ENCODE results near the gene KATNIP.
"Not testable (repeated sequence)": the region's sequence is repeated elsewhere in the genome, so short reads cannot be mapped to it uniquely, and the experiment has no call there.

The KATNIP gene

DNA sequence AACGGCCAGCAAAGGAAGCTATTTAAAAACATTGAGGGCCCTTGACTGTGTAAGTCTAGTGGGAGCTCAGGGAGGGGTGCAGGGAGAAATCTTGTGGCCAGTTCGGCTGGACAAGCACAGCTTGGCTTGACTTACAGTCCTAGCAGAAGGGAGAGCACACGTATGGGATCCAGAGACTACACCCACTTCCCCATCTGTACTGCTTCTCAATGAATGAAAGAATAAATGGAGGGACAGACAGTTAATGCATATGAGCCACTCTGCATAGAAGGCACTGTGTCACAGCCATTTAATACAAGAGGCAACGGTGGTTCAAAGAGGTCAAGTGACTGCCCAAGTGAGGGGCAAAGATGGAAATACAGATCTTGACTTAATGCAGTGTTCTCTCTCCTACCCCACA lies 15.7 kb upstream of the KATNIP start:
- DNase-seq (ENCODE audit: low read depth, low spot score), result no peak

DNA sequence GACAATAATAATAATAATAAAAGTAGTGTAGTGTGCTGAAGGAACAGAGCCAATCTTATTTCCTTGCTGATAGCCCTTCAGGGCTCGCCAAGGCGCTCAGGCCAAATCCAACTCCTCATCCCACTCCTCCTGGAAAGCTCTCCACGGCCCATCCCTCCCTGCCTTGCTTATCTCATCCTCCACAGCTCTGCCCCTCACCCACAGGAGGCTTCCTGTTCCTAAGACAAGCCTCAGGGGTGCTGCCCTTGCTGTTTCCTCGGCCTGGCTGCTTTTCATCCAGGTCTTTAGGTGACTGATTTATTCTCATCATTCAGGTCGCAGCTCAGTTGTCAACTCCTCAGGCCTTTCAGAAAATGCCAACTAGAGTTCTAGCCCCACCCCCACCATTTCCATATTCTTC lies 11.4 kb upstream of the KATNIP start:
- DNase-seq (ENCODE audit: low read depth, low spot score), result no peak

DNA sequence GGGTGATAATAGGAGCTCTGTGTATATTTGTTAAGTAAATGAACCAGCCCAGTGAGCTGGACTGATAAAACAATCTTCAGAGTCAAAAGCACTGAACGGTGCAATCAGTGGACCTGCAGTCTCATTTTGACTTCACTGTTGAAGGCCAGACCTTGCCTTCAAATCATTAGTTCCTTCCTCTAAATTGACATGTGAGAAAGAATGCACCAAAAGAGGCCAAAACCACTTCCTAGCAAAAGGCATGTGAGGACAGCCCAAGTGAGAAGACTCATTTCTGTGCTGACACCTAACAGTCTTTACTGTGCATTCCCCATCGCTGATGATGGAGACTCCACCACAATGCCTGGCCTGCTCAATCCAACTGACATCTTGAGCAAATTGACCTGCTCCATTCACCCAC lies 10.8 kb upstream of the KATNIP start:
- no peak for DNase-seq (ENCODE audit: low read depth, low spot score)

DNA sequence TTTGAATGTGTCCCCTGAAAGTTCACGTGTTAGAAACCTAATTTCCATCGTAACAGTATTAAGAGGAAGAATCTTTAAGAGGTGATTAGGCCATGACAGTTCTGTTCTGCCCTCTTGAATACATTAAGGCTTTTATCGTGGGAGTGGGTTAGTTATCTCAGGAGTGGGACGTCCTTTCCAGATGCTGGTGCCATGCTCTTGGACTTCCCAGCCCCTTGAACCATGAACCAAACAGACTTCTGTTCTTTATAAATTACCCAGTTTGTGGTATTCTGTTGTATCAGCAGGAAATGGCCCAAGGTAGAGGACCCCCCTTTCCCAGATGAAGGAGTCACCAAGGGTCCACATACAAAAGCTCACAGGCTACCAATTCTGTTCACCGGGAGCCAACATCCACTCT lies 10.3 kb upstream of the KATNIP start:
- DNase-seq (ENCODE audit: low read depth, low spot score), result no peak

DNA sequence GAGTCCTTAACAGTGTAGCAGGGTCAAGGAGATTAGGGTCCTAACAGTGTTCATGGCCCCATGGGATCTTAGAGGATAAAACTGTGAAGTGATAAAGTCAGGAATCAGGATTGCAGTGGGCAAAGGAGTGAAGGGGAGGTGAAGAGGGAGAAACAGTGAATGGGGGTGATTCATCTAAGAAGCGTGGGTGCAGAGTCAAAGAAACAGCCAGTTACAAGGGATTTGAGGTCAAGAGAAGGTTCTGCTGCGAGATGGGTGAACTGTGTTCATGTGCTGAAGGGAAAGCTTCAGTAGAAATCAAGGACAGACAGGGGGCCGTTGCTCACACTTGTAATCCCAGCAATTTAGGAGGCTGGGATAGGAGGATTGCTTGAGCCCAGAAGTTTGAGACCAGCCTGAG lies 6.1 kb upstream of the KATNIP start:
- DNase-seq (ENCODE audit: low read depth, low spot score), result no peak

DNA sequence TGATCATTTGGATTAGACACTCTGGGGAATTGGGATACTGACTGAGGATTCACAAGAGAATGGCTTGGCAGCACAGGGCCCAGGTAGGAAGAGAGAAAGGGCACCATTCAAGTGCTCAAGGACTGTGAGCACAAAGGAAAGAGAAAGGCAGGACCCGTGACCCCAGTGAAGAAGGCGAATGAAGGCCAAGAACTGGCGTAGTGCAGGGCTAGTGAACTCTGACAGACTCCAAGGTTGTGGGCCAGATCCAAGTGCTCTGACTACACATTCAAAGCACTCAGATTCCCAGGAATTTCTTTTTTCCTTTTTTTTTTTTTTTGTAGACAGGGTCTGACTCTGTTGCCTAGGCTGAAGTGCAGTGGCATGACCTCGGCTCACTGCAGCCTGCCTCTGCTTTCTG lies 5.3 kb upstream of the KATNIP start:
- DNase-seq (ENCODE audit: low read depth, low spot score), result no peak

DNA sequence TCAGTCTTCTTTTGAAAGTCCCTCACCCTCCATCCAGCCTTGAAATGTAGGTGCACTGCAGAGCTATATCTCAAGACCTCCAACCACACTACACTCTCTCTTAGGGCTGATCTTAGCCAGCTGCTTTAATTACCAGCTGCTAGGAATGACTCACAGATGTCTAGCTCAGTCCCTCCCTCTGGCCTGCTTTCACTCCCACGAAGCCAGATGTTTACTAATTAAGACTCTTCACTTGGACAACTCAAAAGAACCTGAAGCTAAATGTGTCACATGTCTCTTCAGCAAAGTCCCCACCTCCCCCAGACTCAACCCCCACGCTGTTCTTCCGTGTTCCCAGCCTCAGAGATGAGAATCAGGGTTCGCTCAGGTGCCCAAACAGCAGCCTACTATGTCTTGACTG lies 2.8 kb upstream of the KATNIP start:
- DNase-seq (ENCODE audit: low read depth, low spot score), result no peak

DNA sequence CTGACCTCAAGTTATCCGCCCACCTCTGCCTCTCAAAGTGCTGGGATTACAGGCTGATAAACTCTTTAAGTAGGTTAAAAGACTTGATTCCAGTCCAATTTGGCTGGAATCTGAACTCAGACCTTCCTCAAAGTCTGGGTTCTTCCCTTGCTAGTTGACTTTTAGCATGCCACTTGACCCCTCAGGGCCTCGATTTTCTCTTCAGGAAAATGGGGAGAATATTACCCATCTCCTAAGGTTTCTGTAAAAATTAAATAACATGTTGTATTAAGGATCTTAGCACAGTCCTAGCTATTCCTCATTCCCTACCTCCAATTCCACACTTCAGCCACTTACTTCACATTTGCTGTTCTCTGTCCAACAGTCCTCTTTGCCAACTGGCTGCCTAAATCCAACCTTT lies 2.1 kb upstream of the KATNIP start:
- DNase-seq (ENCODE audit: low read depth, low spot score), result no peak

DNA sequence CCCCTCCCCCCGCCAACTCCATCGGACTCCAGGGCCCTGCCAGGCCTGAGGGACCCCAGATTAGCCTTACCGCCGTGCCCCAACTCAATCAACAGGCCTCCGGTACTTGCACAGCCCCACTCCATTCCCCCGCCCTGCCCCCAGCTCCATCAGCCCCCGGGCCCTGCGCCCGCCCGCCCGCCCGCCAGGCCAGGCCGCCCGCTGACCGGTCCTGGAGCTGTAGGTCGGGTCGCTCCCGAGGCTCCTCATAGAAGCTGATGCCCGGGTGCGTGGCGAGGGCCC lies 539 bp upstream of the KATNIP start:
- DNase-seq (ENCODE audit: low read depth, low spot score), result no peak

DNA sequence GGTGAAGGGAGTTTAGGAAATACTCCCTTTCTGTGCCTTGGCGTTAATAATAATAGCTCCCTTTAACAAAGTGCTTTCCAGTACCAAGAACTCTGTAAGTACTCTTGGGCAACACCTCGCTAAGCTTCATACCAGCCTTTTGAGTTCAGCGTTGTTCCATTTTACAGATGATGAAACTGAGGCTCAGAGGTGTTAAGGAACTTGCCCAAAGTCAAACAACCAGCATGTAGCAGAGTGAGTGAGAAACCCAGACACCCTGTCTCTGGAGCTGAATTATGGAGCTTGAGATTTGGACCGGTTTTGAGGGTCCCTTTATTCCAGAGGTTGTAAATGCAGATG lies 607 bp downstream of the KATNIP start:
- no peak for DNase-seq (ENCODE audit: low read depth, low spot score)

DNA sequence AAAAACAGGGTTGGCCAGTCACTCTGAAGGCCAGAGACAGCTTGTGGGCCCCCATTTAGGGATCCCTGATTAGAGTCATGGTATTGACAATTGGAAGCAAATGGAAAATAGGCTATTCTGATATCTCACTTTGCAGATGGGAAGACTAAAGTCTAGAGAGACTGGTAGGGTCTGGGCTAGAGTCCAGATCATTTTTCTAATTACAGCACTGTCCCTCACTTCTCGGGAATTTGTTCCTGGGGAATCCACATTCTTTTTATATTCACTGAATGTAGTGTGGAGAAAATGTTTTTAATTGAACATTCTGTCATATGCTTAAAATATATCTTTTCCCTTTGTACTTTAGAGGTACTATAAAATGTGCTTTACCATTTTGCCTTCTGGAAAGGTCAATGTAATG lies 1.1 kb downstream of the KATNIP start:
- no peak for DNase-seq (ENCODE audit: low read depth, low spot score)

DNA sequence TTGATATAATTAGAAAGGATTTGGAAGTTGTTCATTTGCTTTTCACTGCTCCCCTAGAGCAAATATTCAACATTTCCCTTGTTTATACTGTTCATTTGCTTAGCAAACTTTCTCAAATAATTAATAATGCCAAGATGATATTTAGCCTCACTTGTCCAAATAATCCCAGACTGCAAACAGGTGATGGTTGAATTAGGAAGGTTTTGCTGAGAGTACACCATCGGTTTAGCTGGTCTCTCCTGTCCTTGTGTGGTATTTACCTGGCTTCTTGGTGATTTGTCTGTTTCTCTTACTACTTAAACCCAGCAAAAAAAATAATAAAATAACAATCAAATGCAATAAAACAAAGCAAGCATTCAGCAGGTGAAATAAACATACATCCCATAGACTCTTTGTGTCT lies 6.5 kb downstream of the KATNIP start:
- no peak for DNase-seq (ENCODE audit: low read depth, low spot score)

DNA sequence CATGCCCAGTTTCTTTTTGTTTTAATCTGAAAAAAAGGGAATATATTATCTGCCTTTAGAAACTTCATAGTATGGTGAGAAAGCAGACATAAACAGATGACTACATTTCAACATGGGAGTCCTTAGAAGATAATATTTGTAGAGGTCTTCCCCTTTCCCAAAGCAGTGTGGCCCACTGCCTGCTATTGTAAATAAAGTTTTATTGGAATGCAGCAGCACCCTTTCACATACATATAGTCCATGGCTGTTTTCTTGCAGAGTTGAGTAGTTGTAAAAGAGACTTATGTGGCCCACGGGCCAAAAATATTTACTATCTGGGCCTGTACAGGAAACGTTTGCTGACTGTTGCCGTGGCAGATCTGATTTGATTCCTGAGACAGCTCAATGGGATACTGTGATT lies 8.5 kb downstream of the KATNIP start:
- no peak for DNase-seq (ENCODE audit: low read depth, low spot score)

DNA sequence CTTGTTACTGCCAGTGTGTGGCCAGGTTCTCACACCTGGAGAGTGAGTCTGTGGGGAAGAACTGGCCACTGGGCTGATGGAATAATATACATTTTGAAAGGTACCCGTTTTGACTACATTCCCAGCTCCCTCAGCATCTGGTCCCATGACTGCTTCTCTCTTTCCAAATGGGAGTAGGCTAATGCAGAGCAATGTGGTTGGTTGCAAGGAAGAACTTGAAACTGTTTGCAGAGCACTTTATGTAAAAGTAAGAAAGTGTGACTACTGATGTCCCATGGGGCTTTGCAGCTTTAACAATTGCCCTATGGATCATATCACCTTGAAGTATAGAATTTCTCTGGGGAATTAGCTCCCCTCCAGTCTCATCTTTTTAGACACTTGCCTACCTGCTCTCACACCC lies 9.0 kb downstream of the KATNIP start:
- no peak for DNase-seq (ENCODE audit: low read depth, low spot score)

DNA sequence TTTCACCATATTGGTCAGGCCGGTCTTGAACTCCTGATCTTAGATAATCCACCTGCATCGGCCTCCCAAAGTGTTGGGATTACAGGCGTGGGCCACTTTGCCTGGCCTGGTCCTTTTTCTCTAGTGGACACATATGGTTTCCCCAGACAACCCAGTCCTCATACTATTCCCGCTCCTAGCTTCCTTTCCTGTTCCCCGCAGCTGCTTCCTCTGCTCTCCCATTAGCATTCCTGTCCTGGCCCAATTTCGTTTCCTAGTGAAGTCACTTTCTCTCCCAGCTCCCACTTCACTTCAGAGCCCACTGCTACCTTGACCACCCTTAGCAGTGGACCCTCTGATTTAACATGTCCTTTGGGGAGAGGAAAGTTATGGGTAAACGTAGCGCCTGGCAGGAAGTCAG lies 11.3 kb downstream of the KATNIP start:
- no peak for DNase-seq (ENCODE audit: low read depth, low spot score)

DNA sequence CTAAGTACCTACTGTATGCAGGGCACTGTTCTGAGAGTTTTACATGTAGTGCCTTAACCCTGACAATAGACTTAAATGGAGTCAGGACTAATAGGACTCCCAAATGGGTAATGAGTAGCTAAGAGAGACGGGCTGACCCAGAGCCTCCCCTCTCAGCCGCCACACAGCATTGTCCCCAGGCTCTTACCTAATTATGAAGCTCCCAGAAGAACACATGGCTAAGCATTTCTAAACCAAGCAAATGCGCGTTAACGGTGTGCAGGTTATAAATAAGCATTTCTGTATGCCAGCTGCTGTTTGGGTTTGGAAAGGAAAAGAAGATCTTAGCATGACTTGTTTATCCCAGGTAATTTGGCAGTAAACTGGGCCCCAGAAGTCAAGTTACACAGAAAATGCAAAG lies 14.3 kb downstream of the KATNIP start:
- DNase-seq (ENCODE audit: low read depth, low spot score), result no peak

DNA sequence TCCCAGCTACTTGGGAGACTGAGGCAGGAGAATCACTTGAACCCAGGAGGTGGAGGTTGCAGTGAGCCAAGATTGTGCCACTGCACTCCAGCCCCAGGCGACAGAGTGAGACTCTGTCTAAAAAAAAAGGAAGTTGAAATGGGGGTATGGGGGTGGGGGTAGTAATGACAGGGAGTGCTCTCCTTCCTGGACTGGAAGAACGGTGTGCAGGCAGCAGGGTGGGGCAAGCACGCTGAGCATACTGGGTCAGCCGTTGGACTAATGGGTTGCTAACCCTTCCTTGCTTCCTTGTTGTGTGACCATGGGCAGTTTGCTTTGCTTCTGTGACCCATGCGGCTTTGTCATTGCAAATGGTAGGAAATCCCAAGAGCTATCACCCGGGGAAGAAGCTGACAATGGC lies 16.5 kb downstream of the KATNIP start:
- DNase-seq (ENCODE audit: low read depth, low spot score), result no peak

DNA sequence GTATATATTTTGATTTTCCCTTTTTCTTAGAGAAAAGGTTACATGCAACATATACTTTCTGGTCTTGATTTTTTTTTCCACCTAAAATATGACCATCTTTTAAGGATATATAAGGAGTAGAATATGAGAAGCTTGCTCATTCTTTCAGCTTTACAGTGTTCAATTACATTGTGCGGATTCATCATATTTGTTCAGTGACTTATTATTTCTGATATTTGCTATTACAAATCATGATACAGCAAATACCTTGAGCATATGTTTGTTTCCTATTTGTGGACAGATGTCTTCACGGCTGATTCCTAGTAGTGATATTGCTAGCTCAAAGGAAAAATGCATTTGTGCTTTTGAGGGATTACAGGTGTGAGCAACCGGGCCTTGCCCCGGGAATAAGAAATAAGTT lies 18.1 kb downstream of the KATNIP start:
- DNase-seq (ENCODE audit: low read depth, low spot score), result no peak

DNA sequence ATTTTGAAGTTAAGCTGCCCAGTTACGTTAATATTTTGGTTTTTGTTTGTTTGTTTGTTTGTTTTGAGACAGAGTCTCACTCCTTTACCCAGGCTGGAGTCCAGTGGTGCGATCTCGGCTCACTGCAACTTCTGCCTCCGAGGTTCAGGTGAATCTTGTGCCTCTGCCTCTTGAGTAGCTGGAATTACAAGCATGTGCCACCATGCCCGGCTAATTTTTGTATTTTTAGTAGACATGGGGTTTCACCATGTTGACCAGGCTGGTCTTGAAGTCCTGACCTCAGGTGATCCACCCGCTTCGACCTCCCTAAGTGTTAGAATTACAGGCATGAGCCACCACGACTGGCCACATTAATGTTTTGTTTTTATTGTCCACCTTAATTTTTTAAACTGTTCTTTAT lies 21.0 kb downstream of the KATNIP start:
- not testable (repeated sequence) for DNase-seq (ENCODE audit: low read depth, low spot score)

DNA sequence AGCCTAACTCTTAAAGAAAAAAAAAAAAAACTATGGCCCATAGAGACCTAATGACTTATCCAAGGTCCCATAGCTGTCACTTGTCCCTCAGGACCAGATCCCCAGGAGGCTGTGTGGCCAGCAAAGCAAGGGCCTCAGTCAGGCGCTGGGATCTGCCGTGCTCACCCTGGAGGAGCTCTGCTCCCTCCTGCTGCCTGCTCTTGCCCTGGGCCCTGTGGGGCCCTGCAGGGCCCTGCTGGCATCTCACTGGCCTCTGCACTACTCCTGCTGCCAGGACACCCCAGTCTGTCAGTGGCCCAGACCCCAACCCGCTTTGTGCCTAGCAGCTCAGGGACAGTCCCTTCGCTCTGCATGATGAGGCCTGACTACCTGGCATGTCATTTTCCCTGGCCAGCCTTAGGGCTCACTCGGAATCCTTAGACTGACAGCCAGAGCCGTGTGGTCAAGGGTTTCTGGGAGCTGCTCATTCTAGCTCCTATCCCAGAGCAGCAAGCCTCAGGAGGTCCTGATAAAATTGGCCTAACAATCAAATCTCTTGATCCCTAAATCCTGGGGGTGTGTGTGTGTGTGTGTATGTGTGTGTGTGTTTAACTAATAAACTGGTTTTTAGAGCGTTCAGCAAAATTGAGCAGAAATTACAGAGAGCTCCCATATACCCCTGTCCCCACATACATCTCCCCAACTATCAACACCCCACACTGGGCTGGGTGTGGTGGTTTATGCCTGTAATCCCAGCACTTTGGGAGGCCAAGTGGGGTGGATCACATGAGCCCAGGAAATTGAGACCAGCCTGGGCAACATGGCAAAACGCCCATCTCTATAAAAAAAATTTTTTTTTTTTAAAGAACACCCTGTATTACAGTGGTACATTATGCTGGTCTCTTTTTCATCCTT lies 21.7 kb downstream of the KATNIP start:
- no peak for DNase-seq (ENCODE audit: low read depth, low spot score)

DNA sequence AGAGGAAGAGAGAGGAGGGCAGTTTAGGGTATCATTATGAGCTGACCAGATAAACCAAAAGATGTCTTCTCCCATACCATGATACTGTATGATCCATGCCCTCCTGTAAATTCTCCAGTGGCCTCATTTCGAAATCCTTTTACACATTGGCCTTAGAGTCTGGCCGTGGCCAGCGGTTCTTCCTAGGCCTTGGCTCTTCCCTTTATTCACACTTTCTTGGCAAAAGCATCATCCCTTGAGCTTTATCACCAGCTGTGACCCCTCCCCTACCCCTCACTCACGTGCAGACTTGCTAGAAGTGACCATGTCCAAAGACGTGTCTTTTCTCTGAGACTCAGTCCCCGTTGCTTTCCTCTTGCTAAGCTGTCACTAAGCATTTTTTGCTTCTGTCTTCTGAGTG lies 22.8 kb downstream of the KATNIP start:
- DNase-seq (ENCODE audit: low read depth, low spot score), result no peak

DNA sequence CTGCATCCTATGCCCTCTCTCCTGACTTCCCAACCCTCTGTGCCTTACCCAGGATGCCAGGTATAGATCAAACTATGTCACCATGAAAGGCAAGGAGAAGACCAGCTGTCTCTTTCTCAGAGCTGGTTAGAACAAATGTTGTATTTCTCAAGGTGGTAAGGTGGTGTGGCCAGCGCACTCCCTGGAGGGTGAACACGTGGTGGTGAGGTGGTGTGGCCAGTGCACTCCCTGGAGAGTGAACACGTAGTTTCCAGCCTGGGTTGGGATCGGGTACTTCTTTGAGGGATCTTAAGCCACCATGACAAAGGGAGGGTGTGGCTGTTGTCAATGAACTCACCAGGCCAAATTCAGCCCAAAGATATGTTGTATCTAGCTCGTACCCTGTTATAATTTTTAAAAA lies 26.8 kb downstream of the KATNIP start:
- DNase-seq (ENCODE audit: low read depth, low spot score), result no peak

DNA sequence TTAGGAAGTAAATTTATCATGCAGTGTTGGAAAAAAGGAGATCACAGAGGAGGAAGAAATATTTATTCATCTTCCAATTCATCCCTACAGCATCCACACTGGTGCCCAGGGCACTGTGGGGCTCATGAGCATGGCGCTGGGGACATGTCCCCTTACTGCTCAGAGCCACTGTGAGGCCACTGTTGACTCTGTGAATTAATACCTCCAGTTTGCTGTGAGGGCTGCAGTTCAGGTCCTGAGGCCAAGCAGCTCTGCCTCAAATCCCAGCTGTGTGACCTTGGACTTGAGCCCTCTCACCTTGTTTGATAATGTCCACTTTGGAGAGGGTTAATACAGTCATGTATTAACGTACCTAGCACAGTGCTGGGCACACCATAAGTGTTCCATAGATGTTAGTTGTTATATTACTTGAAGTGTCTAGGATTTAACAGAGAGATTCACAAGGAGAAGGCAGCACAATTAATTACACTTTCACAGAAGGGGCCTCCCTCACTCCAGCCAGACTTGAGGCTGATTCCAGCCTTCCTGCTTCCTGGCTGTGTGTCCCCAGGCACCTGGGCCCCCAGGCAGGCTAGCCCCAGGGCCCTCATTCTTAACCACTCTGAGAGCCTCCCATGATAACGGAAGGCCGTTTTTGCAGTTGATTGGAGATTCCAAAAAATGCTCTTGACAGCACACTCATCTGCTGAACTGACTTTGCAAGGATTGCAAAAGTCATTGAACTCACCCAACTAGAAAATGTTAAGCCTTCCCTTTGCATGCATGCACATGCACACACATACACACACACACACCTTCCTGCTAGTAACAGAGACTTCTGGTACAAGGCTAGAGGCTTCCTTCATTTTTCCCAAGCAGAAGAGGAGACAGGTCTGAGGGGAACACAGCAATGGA lies 29.4 kb downstream of the KATNIP start:
- DNase-seq (ENCODE audit: low read depth, low spot score), result no peak
